GM18858 (cell line): ENCODE data around the gene SEC11A.

Experiments
- ATAC-seq: cut with Tn5 transposase; IDR thresholded peaks from one replicate; pipeline ENCODE4 v1.9.1; 2021; ENCODE audit not compliant: unreplicated experiment

The SEC11A gene

GRCh38 chr15:84740691-84741090 lies 24.8 kb upstream of the SEC11A start:
- ATAC-seq = no peak

- ATAC-seq = no peak
Measured at GRCh38 chr15:84737005-84737404, 21.1 kb upstream of the SEC11A start.

- ATAC-seq = peak; percentile 50
Measured at GRCh38 chr15:84736375-84736774, 20.4 kb upstream of the SEC11A start.

GRCh38 chr15:84735480-84736061 lies 19.6 kb upstream of the SEC11A start:
- peak; percentile 31 for ATAC-seq

GRCh38 chr15:84734794-84735479 lies 19.0 kb upstream of the SEC11A start:
- peak; percentile 57 for ATAC-seq

- ATAC-seq = no peak
Measured at GRCh38 chr15:84731774-84732173, 15.8 kb upstream of the SEC11A start.

GRCh38 chr15:84727429-84727828 lies 11.5 kb upstream of the SEC11A start:
- no peak for ATAC-seq

- ATAC-seq = no peak
Measured at GRCh38 chr15:84725001-84725491, 9.1 kb upstream of the SEC11A start.

GRCh38 chr15:84722628-84723027 lies 6.7 kb upstream of the SEC11A start:
- ATAC-seq = no peak

GRCh38 chr15:84721371-84721770 lies 5.4 kb upstream of the SEC11A start:
- ATAC-seq = no peak

- ATAC-seq = no peak
Measured at GRCh38 chr15:84715441-84716035, 401 bp downstream of the SEC11A start.

GRCh38 chr15:84714821-84715220 lies 1.1 kb downstream of the SEC11A start:
- no peak for ATAC-seq

GRCh38 chr15:84714372-84714771 lies 1.6 kb downstream of the SEC11A start:
- ATAC-seq = no peak

GRCh38 chr15:84703808-84704207 lies 12.1 kb downstream of the SEC11A start:
- ATAC-seq = no peak

GRCh38 chr15:84702961-84703482 lies 12.9 kb downstream of the SEC11A start:
- ATAC-seq = no peak

GRCh38 chr15:84699538-84700191 lies 16.3 kb downstream of the SEC11A start:
- no peak for ATAC-seq

- ATAC-seq = no peak
Measured at GRCh38 chr15:84697236-84697990, 18.5 kb downstream of the SEC11A start.

- no peak for ATAC-seq
Measured at GRCh38 chr15:84696757-84697156, 19.2 kb downstream of the SEC11A start.

GRCh38 chr15:84690342-84690741 lies 25.6 kb downstream of the SEC11A start:
- no peak for ATAC-seq

GRCh38 chr15:84689858-84690257 lies 26.1 kb downstream of the SEC11A start:
- no peak for ATAC-seq

GRCh38 chr15:84686446-84686845 lies 29.5 kb downstream of the SEC11A start:
- ATAC-seq = peak; percentile 47
